Activated B cell treated with CpG ODN at 0.5 μM for 24 hours (primary cell): ENCODE results near the gene CTAG1A. TPM values are rescaled to one million over a fixed set of nuclear protein-coding genes. Genes with fewer than 3 reads are reported as not detected.

Experiments
- ATAC-seq: fragments of 200-7000 bp; cut with Tn5 transposase; one replicate; pipeline ENCODE4 v1.10.0; 2021; ENCODE audit warnings: low read depth, mild to moderate bottlenecking, moderate library complexity
- CTCF ChIA-PET: fragments of 350-600 bp; sonication (Branson Sonifier 250); formaldehyde crosslinking; loops from one replicate; lab custom pipeline; 2021; ENCODE audit warnings: antibody characterized with exemption; lab: Charles Lee
- POLR2A ChIA-PET: fragments of 350-600 bp; sonication (Branson Sonifier 250); formaldehyde crosslinking; loops from one replicate; lab custom pipeline; 2021; ENCODE audit warnings: antibody characterized with exemption; lab: Charles Lee
- DNase-seq: peaks from one replicate; pipeline ENCODE4 v3.0.0; 2022
- H3K27ac Mint-ChIP-seq: one replicate; pipeline ENCODE4 v1.8.0; 2020; ENCODE audit warnings: mixed read lengths
- H3K27me3 Mint-ChIP-seq: one replicate; pipeline ENCODE4 v1.8.0; 2021; ENCODE audit warnings: mixed read lengths
- H3K36me3 Mint-ChIP-seq: one replicate; pipeline ENCODE4 v1.8.0; 2021; ENCODE audit warnings: low read depth, mixed read lengths
- H3K4me1 Mint-ChIP-seq: one replicate; pipeline ENCODE4 v1.8.0; 2021; ENCODE audit warnings: mixed read lengths
- H3K4me3 Mint-ChIP-seq: one replicate; pipeline ENCODE4 v1.8.0; 2020; ENCODE audit warnings: mild to moderate bottlenecking, mixed read lengths
- H3K9me3 Mint-ChIP-seq: one replicate; pipeline ENCODE4 v1.8.0; 2020; ENCODE audit warnings: mixed read lengths
- intact Hi-C: fragments of 100-400 bp; cut with micrococcal nuclease; formaldehyde crosslinking; loops from one replicate; pipeline ENCODE4 v1.15.1; 2024
- total RNA-seq: library from RNA; stranded (reverse); gene quantifications from 2 replicates; pipeline ENCODE4 v1.2.3, GENCODE V29; 2022
- TF ChIP-seq, protein P1 (sequence below): fragments of 200-600 bp; IDR thresholded peaks from one replicate; pipeline ENCODE4 v1.8.0; 2022; ENCODE audit warnings: antibody characterized with exemption, mild to moderate bottlenecking

The CTAG1A gene
- total RNA-seq, 1 donor from 2014 or later = not detected

DNA sequence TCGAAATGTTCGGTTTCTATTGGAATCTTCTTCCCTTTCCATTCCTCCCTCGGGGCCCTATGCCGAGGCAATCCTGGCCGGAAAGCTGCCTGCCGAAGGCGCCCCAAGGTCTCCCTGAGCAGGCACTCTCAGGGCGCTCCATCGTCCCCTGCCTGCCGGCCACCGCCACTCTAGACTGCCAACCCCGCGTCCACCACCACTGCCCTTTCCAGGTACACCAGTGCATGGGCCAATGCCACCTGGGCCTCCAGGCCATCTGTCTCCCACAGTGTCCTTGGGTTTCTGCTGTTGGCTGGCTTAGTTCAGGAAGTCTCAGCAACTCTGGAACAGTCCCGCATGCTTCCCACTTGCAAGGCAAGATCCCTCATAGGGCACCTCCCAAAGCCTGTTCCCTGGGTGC, 14.6 kb downstream of the CTAG1A start:
- Mint-ChIP-seq H3K9me3 (no peaks in the 10 kb centered on the region), H3K27ac (no peak overlapping the region), H3K4me1 (no peaks in the 10 kb centered on the region), H3K36me3 (no peaks in the 10 kb centered on the region), H3K4me3 (no peak overlapping the region), H3K27me3 (peaks cover 7% of the 10 kb centered on the region)
- ATAC-seq (no peak), DNase-seq (no peak)
- CTCF ChIA-PET = no interaction called here
- TF ChIP-seq, protein P1, sequence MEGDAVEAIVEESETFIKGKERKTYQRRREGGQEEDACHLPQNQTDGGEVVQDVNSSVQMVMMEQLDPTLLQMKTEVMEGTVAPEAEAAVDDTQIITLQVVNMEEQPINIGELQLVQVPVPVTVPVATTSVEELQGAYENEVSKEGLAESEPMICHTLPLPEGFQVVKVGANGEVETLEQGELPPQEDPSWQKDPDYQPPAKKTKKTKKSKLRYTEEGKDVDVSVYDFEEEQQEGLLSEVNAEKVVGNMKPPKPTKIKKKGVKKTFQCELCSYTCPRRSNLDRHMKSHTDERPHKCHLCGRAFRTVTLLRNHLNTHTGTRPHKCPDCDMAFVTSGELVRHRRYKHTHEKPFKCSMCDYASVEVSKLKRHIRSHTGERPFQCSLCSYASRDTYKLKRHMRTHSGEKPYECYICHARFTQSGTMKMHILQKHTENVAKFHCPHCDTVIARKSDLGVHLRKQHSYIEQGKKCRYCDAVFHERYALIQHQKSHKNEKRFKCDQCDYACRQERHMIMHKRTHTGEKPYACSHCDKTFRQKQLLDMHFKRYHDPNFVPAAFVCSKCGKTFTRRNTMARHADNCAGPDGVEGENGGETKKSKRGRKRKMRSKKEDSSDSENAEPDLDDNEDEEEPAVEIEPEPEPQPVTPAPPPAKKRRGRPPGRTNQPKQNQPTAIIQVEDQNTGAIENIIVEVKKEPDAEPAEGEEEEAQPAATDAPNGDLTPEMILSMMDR = no peak
- POLR2A ChIA-PET = no interaction called here
- intact Hi-C loops = no loop called here

DNA sequence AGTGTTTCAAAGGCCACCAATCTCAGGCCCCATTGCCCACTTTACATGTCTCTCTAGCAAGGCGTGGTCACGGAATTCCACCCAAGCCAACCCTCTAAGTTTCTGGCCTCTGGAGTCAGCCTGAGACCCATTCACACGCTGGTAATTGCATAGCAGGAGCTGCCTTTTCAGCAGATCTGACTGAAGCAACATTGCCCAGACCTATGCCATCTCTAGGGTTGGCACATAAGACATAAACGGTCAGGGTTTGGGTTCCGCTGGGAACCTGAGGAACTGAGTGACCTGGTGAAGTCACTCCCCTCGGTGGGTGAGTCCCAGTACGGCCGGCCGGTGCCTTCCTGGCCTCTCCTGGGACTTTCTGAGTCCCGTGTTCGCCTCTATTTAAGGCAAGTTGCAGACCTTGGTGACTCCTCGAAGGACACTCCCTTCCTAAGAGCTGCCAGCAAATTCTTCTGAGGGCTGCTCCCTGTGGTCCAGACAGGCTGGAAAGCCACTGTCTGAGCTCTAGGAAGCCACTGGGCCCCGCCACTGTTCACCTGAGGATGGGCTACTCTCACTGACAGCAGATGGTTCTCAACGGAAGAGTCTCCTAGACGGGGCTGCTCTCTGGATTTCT, 15.9 kb downstream of the CTAG1A start:
- H3K36me3 Mint-ChIP-seq = no peaks in the 10 kb centered on the region
- H3K4me1 Mint-ChIP-seq = no peaks in the 10 kb centered on the region
- ATAC-seq = no peak
- H3K9me3 Mint-ChIP-seq = no peaks in the 10 kb centered on the region
- TF ChIP-seq, protein P1 = no peak
- intact Hi-C loops = no loop called here
- H3K27ac Mint-ChIP-seq = no peak overlapping the region
- no peak for DNase-seq
- ChIA-PET POLR2A (no interaction called here), CTCF (no interaction called here)
- H3K27me3 Mint-ChIP-seq = peaks cover 5% of the 10 kb centered on the region
- no peak overlapping the region for H3K4me3 Mint-ChIP-seq

DNA sequence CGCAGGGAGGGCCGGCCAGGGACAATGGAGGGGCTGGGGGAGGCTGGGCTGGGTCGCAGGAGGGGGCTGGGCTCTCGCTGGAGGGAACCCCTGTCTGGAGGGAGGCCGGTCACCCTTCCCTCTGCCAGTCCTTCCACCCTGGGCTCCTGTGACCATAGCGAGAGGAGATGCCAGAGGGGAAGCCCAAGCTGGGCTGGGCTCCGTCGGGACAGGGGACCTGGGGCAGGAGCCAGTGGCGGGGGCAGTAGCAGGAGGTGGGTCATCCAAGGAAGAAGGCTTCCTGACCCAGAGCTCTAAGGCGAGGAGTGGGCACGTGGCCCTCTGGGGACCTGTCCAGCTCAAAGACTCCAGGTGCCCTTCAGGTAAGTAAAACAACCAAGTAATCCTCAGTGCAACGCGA, 17.3 kb downstream of the CTAG1A start:
- TF ChIP-seq, protein P1 = no peak
- DNase-seq (no peak), ATAC-seq (no peak)
- Mint-ChIP-seq H3K36me3 (no peaks in the 10 kb centered on the region), H3K27me3 (peaks cover 5% of the 10 kb centered on the region), H3K4me3 (no peak overlapping the region), H3K4me1 (no peaks in the 10 kb centered on the region), H3K9me3 (no peaks in the 10 kb centered on the region), H3K27ac (no peak overlapping the region)
- ChIA-PET POLR2A (no interaction called here), CTCF (no interaction called here)
- intact Hi-C loops = no loop called here

DNA sequence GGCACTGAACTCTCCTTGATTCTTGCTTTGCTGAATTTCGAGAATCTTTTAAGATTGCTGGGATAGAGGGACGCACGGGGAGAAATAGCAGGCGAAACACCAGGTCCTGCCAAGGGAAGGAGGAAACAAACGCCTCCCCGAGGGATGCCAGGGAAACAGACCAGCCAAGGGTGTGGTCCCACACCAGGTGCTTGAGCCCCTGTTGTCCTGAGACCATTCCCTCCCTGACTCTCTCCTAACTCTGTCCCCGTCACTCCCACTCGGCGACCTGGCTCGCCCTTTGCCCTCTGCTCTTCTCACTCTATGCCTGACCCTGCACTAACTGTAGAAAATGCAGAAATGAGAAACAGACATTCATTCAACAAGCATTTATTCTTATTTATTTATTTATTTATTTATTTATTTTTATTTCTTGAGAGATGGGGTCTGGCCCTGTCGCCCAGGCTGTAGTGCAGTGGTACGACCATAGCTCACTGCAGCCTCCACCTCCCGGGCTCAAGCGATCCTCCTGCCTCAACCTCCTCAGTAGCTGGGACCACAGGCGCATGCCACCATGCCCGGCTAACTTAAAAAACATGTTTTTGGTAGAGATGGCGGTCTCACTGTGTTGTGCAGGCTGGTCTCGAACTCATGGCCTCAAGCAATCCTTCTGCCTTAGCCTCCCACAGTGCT, 18.0 kb downstream of the CTAG1A start:
- Mint-ChIP-seq H3K27me3 (peaks cover 2% of the 10 kb centered on the region), H3K4me1 (no peaks in the 10 kb centered on the region), H3K4me3 (no peak overlapping the region), H3K9me3 (no peaks in the 10 kb centered on the region), H3K27ac (no peak overlapping the region), H3K36me3 (no peaks in the 10 kb centered on the region)
- no peak for DNase-seq
- POLR2A ChIA-PET = no interaction called here
- intact Hi-C loops = no loop called here
- ATAC-seq = no peak
- TF ChIP-seq, protein P1 = no peak
- CTCF ChIA-PET = no interaction called here

DNA sequence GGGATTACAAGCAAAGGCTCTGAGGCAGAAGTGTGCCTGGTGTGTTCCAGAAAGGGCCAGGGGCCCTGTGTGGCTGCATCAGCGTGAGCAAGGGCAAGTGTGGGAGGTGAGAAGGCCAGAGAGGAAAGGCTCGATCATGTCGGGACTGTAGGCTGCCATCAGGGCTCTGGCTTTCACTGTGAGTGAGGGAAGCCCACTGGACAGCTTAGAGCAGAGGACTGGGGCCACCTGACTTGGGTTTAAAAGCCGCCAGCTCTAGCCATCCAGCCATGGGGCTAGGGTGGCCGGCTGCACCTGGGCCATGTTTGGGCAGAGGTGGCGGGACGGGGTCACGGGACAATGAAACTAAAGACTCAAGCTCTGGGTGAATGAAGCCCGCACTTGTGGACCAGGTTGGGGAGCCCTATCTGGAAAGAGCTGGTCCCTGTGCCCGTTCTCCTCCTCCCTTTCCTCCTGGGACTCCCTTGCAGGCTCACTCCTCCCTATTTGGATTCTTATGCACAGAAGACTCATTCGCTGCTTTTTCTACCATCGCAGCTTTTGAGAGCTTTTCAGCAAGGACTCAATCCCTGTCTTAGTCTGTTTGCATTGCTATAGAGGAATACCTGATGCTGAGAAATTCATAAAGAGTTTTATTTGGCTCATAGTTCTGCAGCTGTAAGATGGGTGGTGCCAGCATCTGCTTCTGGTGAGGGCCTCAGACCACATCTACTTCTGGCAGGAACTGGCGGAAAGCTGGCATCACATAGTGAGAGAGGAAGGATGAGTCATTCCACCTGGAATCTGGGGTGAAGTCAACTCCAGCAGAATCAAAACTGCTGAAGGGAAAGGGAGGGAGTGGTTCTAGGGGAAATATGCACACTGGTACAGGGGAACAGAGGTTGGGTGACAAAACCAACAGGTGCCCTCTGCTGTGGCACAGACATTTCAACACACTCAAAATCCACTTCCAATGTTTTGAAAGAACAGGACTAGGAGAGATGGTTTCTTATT, 18.8 kb downstream of the CTAG1A start:
- Mint-ChIP-seq H3K9me3 (no peaks in the 10 kb centered on the region), H3K27ac (no peak overlapping the region), H3K4me3 (no peak overlapping the region), H3K27me3 (no peaks in the 10 kb centered on the region), H3K4me1 (no peaks in the 10 kb centered on the region), H3K36me3 (no peaks in the 10 kb centered on the region)
- DNase-seq (no peak), ATAC-seq (no peak)
- CTCF ChIA-PET = no interaction called here
- POLR2A ChIA-PET = no interaction called here
- intact Hi-C loops = no loop called here
- TF ChIP-seq, protein P1 = no peak
